GM21526 (cell line): ENCODE data around the gene STXBP6.
"Not testable (repeated sequence)": the region's sequence is repeated elsewhere in the genome, so short reads cannot be mapped to it uniquely, and the experiment has no call there.

Experiments used
- ATAC-seq: cut with Tn5 transposase; IDR thresholded peaks from one replicate; pipeline ENCODE4 v1.9.1; 2021; ENCODE audit warnings: moderate library complexity; ENCODE audit not compliant: unreplicated experiment, low FRiP score

The STXBP6 gene

DNA sequence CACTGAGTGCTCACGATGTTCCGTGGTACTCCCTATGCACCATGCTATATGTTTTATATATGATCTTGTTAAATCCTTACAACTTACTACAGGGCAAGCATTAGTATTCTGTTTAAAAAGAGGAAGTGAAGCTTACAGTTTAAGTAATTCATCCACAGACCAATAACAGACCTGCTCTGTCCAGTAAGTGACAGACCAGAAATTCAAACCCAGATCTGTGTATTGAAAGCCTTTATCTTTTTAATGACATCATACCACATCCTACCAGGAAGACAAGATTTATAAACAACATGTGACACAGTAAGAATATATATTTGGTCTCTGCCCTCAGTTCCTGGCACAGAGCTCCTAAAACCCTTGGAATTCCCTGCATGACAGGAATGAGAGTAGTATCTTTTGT lies 206.5 kb downstream of the STXBP6 start:
- ATAC-seq, result no peak

GRCh38 chr14:24840204-24840893 lies 209.6 kb downstream of the STXBP6 start:
- no peak for ATAC-seq

- ATAC-seq, result no peak
These were observed 210.2 kb downstream of the STXBP6 start for GRCh38 chr14:24839617-24840203.

GRCh38 chr14:24838945-24839616 lies 210.9 kb downstream of the STXBP6 start:
- ATAC-seq, result no peak

DNA sequence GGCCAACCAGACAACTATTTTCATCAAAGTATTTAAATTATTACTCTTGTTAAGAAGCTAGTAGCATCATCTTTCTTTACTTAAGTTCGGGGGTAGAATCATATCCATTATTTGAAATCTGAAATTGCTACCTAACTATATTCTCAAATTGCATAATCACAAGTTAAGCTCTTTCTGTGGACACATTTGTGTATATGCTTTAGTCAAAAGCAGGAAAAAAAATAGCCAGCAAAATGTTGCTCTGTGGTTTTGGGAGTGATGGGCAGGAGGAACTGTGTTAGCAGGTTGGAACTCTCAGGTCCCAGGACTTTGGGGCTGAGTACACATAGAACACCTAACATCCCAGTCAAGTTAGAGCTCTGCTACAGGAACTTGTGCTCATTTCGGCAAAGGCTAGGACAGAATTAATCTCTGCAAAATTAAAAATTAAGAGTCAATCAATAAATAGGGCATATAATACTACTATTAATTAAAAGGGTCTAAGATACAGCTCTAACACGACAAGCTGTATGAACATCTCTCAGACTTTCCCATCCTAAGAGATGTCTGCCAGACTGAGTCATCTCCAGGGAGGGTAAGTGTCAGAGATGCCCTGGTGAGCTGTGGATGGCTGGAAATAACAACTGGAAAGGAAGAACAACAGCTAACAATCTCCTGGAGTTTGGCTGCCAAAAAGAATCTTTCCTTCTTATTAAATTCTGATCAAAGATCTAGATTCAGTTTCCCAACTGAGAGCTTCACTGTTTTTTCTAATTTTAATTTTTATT lies 212.5 kb downstream of the STXBP6 start:
- ATAC-seq, result no peak

GRCh38 chr14:24836324-24836723 lies 213.6 kb downstream of the STXBP6 start:
- not testable (repeated sequence) for ATAC-seq

- no peak for ATAC-seq
These were observed 215.0 kb downstream of the STXBP6 start for GRCh38 chr14:24834956-24835355.

GRCh38 chr14:24833385-24833784 lies 216.6 kb downstream of the STXBP6 start:
- no peak for ATAC-seq

- ATAC-seq, result no peak
These were observed 218.3 kb downstream of the STXBP6 start for GRCh38 chr14:24831677-24832076.

GRCh38 chr14:24829862-24830261 lies 220.1 kb downstream of the STXBP6 start:
- no peak for ATAC-seq

DNA sequence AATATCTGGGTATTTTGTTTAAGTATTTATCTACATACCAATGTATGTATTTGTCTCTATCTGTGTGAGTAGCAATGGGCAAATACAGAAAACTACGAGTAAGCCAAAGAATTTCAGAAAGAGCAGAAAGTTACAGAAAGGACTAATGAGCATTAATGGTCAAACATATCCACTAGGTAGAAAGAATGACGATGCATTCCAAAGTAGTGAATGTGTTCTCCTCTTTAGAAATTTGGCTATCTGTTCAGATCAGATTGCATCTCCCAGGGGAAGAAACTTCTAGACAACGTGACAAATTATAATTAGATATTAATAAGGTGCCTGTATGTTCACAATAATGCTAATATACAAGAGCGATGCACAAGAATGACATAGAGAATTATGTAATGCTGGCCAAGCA lies 221.5 kb downstream of the STXBP6 start:
- ATAC-seq, result no peak

- ATAC-seq, result no peak
These were observed 223.6 kb downstream of the STXBP6 start for GRCh38 chr14:24826390-24826789.

DNA sequence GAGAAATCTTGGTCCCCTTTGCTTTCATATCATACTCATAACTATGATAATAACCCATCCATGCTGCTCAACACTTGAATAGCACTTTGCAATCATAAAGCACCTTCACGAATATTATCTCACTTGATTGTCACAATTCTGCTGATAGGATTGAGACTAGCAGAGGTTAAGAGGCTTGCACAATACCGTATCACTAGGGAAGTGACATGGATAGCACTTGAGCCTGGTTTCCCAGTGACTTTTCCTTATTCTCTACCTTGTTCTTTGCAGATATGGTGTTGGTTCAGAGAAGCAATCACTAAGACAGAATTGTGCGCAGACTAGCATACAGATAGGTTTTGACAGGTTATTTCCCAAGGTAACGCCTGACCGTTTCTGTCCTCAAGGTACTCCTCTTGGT lies 229.3 kb downstream of the STXBP6 start:
- ATAC-seq, result no peak

DNA sequence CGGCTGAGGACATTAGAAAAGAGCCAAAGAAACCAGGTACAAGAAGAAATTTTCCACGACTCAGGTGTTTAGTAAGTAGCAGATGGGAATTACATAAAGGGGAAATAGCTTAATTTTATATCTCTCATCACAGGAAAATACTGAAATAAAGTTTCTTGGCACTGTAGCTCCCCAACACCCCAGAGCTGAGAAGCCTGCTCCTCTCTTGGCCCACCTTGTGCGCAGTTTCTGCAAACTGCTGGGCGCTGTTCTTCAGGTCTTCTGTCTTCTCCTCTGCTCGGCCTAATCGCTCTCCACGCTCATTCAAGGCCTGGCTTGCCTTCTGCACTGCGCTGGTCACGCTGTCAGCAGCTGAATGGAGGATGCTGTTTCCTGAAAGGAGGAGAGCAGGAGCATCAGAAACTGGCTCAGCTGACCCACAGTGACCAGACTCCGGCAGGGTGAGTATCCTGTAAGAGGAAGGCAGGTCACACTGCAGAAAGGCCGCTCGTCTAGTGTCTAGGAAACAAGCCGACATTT lies 231.1 kb downstream of the STXBP6 start:
- no peak for ATAC-seq

- ATAC-seq, result no peak
These were observed 231.7 kb downstream of the STXBP6 start for GRCh38 chr14:24818058-24818822.

GRCh38 chr14:24817212-24818057 lies 232.5 kb downstream of the STXBP6 start:
- no peak for ATAC-seq

DNA sequence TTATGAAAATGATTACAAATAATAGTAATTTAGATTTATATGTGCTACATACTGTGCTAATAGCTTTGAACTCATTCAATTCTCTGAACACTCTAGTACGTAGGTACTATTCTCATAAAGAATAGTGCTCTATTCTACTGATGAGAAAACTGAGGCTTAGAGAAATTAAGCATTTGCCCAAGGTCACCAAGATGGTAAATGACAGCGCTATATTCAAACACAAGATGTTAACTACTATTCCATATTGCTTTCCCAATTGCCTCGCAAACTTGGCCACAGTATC lies 233.1 kb downstream of the STXBP6 start:
- ATAC-seq, result no peak

- ATAC-seq, result no peak
These were observed 233.7 kb downstream of the STXBP6 start for GRCh38 chr14:24816011-24816928.

- ATAC-seq, result no peak
These were observed 234.4 kb downstream of the STXBP6 start for GRCh38 chr14:24815543-24815942.
